HG03103 (cell line): ENCODE data around the gene ZBTB32.
"Not testable (repeated sequence)": the region's sequence is repeated elsewhere in the genome, so short reads cannot be mapped to it uniquely, and the experiment has no call there.

Experiments
- ATAC-seq: cut with Tn5 transposase; IDR thresholded peaks from one replicate; pipeline ENCODE4 v1.9.1; 2021; ENCODE audit warnings: low read depth; ENCODE audit not compliant: unreplicated experiment

Gene ZBTB32, protein sequence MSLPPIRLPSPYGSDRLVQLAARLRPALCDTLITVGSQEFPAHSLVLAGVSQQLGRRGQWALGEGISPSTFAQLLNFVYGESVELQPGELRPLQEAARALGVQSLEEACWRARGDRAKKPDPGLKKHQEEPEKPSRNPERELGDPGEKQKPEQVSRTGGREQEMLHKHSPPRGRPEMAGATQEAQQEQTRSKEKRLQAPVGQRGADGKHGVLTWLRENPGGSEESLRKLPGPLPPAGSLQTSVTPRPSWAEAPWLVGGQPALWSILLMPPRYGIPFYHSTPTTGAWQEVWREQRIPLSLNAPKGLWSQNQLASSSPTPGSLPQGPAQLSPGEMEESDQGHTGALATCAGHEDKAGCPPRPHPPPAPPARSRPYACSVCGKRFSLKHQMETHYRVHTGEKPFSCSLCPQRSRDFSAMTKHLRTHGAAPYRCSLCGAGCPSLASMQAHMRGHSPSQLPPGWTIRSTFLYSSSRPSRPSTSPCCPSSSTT

GRCh38 chr19:35704218-35704617 lies at the start of gene ZBTB32:
ZBTB32 (plus strand) TSS chr19:35704558; CDS start chr19:35714627, 10,069 bp downstream.
- ATAC-seq = no peak

GRCh38 chr19:35654828-35655227 lies 49.5 kb upstream of the ZBTB32 start:
- not testable (repeated sequence) for ATAC-seq

- no peak for ATAC-seq
Observed at GRCh38 chr19:35655600-35655999, 48.8 kb upstream of the ZBTB32 start.

GRCh38 chr19:35656700-35657099 lies 47.7 kb upstream of the ZBTB32 start:
- no peak for ATAC-seq

GRCh38 chr19:35657904-35658700 lies 46.3 kb upstream of the ZBTB32 start:
- no peak for ATAC-seq

- ATAC-seq = no peak
Observed at GRCh38 chr19:35661995-35662340, 42.4 kb upstream of the ZBTB32 start.

DNA sequence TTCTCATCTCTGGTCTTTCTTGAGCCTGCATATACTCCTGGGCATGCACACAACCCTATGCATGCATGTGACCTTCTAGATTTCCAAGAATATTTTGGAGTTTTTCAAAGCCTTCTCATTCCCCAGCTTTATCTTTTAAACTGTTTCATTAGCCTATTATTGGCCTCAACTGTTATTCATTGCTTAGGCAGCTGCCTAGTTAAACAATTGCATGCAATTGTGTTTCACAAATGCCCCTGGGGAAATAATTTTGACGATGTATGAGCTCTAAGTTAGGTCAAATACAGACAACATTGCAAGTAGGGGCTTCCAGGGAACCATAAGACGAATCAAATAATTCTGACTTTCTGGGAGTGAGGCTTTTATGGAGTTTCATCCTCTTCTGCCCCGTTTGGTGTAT lies 40.4 kb upstream of the ZBTB32 start:
- no peak for ATAC-seq

GRCh38 chr19:35665157-35665556 lies 39.2 kb upstream of the ZBTB32 start:
- ATAC-seq = no peak

- ATAC-seq = no peak
Observed at GRCh38 chr19:35665604-35666003, 38.8 kb upstream of the ZBTB32 start.

DNA sequence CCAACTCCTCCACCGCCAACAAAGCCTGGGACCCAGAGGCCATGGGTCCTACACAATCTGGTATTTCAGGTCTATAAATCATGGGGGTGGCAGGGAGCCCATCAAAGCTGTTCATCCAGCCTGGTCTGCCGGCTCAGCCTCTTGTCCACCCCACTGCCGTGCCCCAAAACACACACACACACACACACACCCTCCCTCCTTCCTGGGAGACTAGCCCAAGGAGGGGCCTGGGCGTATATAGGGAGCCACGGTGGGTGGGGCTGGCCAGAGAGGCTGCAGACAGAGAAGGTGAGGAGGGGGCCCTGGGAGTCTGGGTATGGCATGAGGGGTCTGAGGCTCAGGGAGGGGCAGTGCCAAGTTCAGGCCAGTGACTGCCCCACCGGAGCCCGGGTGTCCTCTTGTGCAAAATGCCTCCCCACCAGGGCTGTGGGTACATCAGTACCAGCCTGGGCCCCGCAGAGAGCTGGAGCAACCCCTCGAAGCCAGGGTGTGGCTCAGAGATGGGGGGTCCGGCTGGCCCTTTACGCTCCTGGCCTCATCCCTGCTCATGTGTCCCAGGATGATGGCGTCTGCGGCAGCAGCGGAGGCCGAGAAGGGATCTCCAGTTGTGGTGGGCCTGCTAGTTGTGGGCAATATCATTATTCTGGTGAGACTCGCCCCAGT lies 38.0 kb upstream of the ZBTB32 start, which contains the start of gene UPK1A:
UPK1A (plus strand) TSS at position 267 of the 663 bp plus-strand sequence; CDS start at position 563, 296 bp downstream.
- ATAC-seq = no peak

DNA sequence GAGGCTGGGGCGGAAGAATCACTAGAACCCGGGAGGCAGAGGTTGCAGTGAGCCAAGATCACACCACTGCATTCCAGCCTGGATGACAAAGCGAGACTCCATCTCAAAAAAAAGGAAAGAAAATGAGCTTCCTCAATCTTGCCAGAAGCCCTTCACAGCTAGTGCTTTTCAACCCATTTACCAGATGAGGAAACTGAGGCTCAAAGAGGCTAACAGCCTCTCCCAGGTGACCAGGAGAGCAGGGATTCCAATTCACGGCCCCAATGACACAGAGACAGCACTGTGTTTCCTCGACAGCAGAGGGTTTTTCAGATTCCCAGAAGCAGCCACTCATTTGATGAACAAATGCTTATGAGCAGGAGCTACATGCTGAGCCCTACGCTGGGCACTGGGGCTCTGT lies 34.8 kb upstream of the ZBTB32 start:
- no peak for ATAC-seq

DNA sequence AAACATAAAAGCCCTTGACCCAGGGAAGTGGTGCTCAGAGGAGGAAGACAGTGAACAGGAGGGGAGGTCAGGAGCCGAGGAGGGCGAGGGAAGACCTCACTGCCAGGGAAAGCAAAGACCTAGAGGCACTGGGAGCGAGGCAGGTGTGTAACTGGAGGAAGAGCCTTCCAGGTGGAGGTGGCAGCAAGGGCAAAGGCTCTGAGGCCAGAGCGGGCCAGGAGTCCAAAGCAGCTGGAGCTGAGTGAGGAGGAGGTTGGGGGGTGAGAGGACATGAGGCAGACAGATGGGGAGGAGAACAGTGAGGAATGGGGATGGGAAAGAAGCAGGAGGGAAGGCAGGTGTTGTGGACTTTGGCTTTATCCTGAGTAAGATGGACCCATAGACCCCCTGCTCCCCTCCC lies 34.4 kb upstream of the ZBTB32 start:
- no peak for ATAC-seq

GRCh38 chr19:35670686-35671085 lies 33.7 kb upstream of the ZBTB32 start:
- ATAC-seq = no peak

- no peak for ATAC-seq
Observed at GRCh38 chr19:35671818-35672217, 32.5 kb upstream of the ZBTB32 start.

DNA sequence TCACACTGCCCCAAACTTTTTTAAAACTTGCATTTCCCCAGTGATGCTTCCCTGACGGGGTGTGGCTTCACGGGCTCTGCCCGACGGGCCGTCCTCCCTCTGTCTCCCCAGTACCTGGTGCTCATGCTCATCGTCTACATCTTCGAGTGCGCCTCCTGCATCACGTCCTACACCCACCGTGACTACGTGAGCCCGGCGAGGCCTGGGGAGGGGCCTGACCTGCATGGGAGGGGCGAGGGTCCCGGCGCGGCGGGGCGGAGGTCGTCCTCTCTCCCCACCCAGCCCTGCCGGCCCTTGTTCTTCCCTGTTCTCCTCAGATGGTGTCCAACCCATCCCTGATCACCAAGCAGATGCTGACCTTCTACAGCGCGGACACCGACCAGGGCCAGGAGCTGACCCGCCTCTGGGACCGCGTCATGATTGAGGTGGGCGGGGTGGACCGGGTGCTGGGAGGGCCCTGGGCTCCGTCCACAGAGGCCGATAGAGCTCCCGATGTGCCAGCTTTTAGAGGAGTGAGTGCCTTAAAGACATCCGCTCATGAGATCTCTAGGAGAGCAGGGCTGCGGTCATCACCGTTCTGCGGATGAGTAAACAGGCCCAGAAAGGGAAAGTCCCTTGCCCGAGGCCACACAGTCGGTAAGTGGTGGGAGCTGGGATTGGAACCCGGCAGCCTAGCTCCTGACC lies 31.1 kb upstream of the ZBTB32 start:
- ATAC-seq = no peak

DNA sequence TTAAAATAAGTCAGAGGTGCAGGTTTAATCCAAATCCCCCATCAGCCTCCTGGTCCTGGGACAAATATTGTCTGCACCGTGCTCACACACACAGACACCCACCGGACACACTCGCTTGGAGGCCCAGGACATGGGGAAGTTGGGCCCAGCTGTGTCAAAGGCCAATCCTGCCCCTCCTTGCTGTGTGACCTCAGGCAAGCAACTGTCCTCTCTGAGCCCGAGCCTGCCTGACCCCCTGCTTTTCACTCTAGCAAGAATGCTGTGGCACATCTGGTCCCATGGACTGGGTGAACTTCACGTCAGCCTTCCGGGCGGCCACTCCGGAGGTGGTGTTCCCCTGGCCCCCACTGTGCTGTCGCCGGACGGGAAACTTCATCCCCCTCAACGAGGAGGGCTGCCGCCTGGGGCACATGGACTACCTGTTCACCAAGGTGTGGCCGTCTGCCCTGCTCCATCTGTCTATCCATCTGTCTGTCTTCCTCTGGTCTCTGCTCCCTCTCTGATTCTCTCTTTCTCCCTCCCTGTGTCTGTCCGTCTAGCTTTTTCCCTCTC lies 28.7 kb upstream of the ZBTB32 start:
- ATAC-seq = no peak

GRCh38 chr19:35689836-35690235 lies 14.5 kb upstream of the ZBTB32 start:
- no peak for ATAC-seq

DNA sequence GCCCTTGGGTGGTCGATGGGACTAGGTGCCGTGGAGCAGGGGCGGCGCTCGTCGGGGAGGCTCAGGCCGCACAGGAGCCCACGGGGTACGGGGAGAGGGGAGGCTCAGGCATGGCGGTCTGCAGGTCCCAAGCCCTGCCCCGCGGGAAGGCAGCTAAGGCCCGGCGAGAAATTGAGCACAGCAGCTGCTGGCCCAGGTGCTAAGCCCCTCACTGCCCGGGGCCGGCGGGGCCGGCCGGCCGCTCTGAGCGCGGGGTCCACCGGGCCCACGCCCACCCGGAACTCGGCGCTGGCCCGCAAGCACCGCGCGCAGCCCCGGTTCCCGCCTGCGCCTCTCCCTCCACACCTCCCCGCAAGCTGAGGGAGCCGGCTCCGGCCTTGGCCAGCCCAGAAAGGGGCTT lies 13.3 kb upstream of the ZBTB32 start:
- not testable (repeated sequence) for ATAC-seq

DNA sequence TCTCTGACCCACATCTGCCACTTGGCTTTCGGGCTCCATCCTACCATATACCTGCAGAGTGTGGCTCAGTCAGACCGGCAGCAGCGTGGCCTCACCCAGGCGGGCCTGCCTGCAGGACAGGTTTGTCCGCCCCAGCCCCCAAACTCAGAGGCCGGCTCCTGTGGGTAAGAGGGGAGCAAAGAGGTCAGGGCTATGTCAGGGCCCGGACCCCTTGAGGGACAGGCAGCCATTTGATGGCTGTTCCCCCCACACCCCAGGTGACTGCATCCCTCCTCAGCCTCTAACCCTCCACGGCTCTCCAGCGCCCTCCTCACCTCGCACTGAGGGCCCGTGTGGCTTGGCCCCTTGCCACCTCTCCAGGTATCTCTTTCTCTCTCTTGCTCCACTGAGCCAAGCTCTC lies 12.3 kb upstream of the ZBTB32 start:
- no peak for ATAC-seq

- no peak for ATAC-seq
Observed at GRCh38 chr19:35693422-35693821, 10.9 kb upstream of the ZBTB32 start.
